SK-N-SH (cell line): ENCODE results near the gene KCNJ10. TPM values are rescaled to one million over a fixed set of nuclear protein-coding genes. Genes with fewer than 3 reads are reported as not detected.

Source experiments
- CTCF ChIA-PET: fragments of 300-600, 350-600 bp; formaldehyde crosslinking; extraction: SDS; loops from one replicate; lab custom pipeline; 2021; lab: Yijun Ruan, JAX
- POLR2A ChIA-PET: fragments of 350-600 bp; sonication (Branson Sonifier 250); formaldehyde crosslinking; extraction: SDS; loops from one replicate; lab custom pipeline; 2020; ENCODE audit warnings: antibody characterized with exemption, inconsistent platforms; lab: Yijun Ruan, JAX
- DNase-seq: peaks from one replicate; pipeline ENCODE4 v3.0.0; 2012
- H2AFZ ChIP-seq: fragments of 200-600 bp; sonication (generic); 2 replicates; pipeline ENCODE4 v1.8.1; 2016; ENCODE audit warnings: antibody characterized with exemption, mild to moderate bottlenecking, low read depth
- H3F3A ChIP-seq: fragments of 200-600 bp; sonication (generic); replicated peaks from 2 replicates; pipeline ENCODE3; 2016; ENCODE audit warnings: antibody characterized with exemption, mild to moderate bottlenecking; ENCODE audit not compliant: insufficient read depth
- H3K27ac ChIP-seq, 2 experiments: fragments of 200-500 bp in 1 of 2; fragments of 200-600 bp in 1 of 2; sonication (Bioruptor generic) in 1 of 2; sonication (generic), shearing (Covaris generic) in 1 of 2; 2 replicates each; pipeline versions ENCODE4 v1.5.1 to v1.6.1; 2014 to 2016; ENCODE audit warnings: low read depth in 2 of 2, inconsistent platforms in 1 of 2, low read length in 1 of 2, mild to moderate bottlenecking in 1 of 2, mixed read lengths in 1 of 2
- H3K27me3 ChIP-seq: fragments of 200-600 bp; sonication (generic), shearing (Covaris generic); 2 replicates; pipeline ENCODE4 v1.6.1; 2016; ENCODE audit warnings: mixed run types; ENCODE audit not compliant: insufficient read depth
- H3K36me3 ChIP-seq, 2 experiments: fragments of 200-500 bp in 1 of 2; fragments of 200-600 bp in 1 of 2; sonication (Bioruptor generic) in 1 of 2; sonication (generic) in 1 of 2; replicated peaks in 1 of 2; 2 replicates each; pipeline versions ENCODE3 to v1.5.1; 2014 to 2016; ENCODE audit warnings: low read length in 1 of 2, mild to moderate bottlenecking in 1 of 2; ENCODE audit not compliant: insufficient read depth in 2 of 2, control insufficient read depth in 1 of 2
- H3K4me1 ChIP-seq, 2 experiments: fragments of 200-500 bp in 1 of 2; fragments of 200-600 bp in 1 of 2; sonication (Bioruptor generic) in 1 of 2; sonication (generic), shearing (Covaris generic) in 1 of 2; 2 replicates each; pipeline versions ENCODE4 v1.5.1 to v1.6.1; 2014 to 2016; ENCODE audit warnings: low read depth in 1 of 2, low read length in 1 of 2, mixed run types in 1 of 2; ENCODE audit not compliant: insufficient read depth in 2 of 2, control insufficient read depth in 1 of 2
- H3K4me2 ChIP-seq: fragments of 200-600 bp; sonication (generic), shearing (Covaris generic); 2 replicates; pipeline ENCODE4 v1.6.1; 2017; ENCODE audit warnings: mixed run types
- H3K4me3 ChIP-seq, 2 experiments: fragments of 200-500 bp in 1 of 2; fragments of 200-600 bp in 1 of 2; sonication (Bioruptor generic) in 1 of 2; sonication (generic), shearing (Covaris generic) in 1 of 2; 2 replicates each; pipeline versions ENCODE4 v1.5.1 to v1.8.1; 2014 to 2016; ENCODE audit warnings: low read depth in 2 of 2, inconsistent platforms in 1 of 2, low read length in 1 of 2, mild to moderate bottlenecking in 1 of 2, mixed read lengths in 1 of 2, moderate library complexity in 1 of 2
- H3K79me2 ChIP-seq: fragments of 200-600 bp; sonication (generic); 2 replicates; pipeline ENCODE4 v1.8.1; 2017; ENCODE audit warnings: mild to moderate bottlenecking; ENCODE audit not compliant: insufficient read depth
- H3K9ac ChIP-seq: fragments of 200-600 bp; sonication (generic); 2 replicates; pipeline ENCODE4 v1.6.1; 2017; ENCODE audit warnings: mixed run types
- H3K9me2 ChIP-seq: fragments of 200-600 bp; sonication (generic); 2 replicates; pipeline ENCODE4 v1.6.1; 2017; ENCODE audit warnings: mixed run types
- H3K9me3 ChIP-seq: fragments of 200-600 bp; sonication (generic); 2 replicates; pipeline ENCODE4 v1.6.1; 2017; ENCODE audit warnings: mixed run types, mild to moderate bottlenecking, moderate library complexity
- H4K20me1 ChIP-seq: fragments of 200-600 bp; sonication (generic); 2 replicates; pipeline ENCODE4 v1.6.1; 2017; ENCODE audit warnings: mild to moderate bottlenecking, mixed run types; ENCODE audit not compliant: insufficient read depth
- ELF1 ChIP-seq: IDR thresholded peaks from 2 replicates; pipeline ENCODE4 v1.4.0; 2012
- EP300 ChIP-seq, 2 experiments: IDR thresholded peaks; 2 replicates each; pipeline versions ENCODE4 v1.4.0 to v1.6.1; 2012; ENCODE audit warnings: borderline replicate concordance in 1 of 2, low read depth in 1 of 2, low read length in 1 of 2
- GABPA ChIP-seq: IDR thresholded peaks from 2 replicates; pipeline ENCODE4 v1.4.0; 2012; ENCODE audit warnings: low read depth, mild to moderate bottlenecking
- GATA2 ChIP-seq: sonication (generic); formaldehyde crosslinking; IDR thresholded peaks from 2 replicates; pipeline ENCODE4 v1.5.0; 2020; ENCODE audit warnings: mild to moderate bottlenecking, missing genetic modification reagents
- MAX ChIP-seq: IDR thresholded peaks from 2 replicates; pipeline ENCODE4 v1.4.0; 2012; ENCODE audit warnings: low read depth
- MEF2A ChIP-seq: IDR thresholded peaks from 2 replicates; pipeline ENCODE4 v1.4.0; 2012; ENCODE audit warnings: low read depth, borderline replicate concordance
- NFIC ChIP-seq: IDR thresholded peaks from 2 replicates; pipeline ENCODE4 v1.4.0; 2012; ENCODE audit warnings: borderline replicate concordance
- PBX3 ChIP-seq: IDR thresholded peaks from 2 replicates; pipeline ENCODE4; 2012
- RAD21 ChIP-seq: IDR thresholded peaks from 2 replicates; pipeline ENCODE4 v1.6.1; 2012; ENCODE audit warnings: mild to moderate bottlenecking, low read length
- SMC3 ChIP-seq: IDR thresholded peaks from 2 replicates; pipeline ENCODE4 v1.6.1; 2012; ENCODE audit warnings: low read depth, low read length, improper control_type of control experiment
- TAF1 ChIP-seq: IDR thresholded peaks from 2 replicates; pipeline ENCODE4 v1.6.1; 2012; ENCODE audit warnings: low read depth, mild to moderate bottlenecking, low read length, moderate library complexity, borderline replicate concordance
- TEAD4 ChIP-seq: IDR thresholded peaks from 2 replicates; pipeline ENCODE4 v1.4.0; 2012; ENCODE audit warnings: mild to moderate bottlenecking, borderline replicate concordance; ENCODE audit not compliant: insufficient read depth
- USF1 ChIP-seq: IDR thresholded peaks from 2 replicates; pipeline ENCODE4 v1.4.0; 2012; ENCODE audit warnings: low read depth, borderline replicate concordance
- WGBS: methylation state at CpG from one replicate; pipeline ENCODE4 v1.1.6; 2017; ENCODE audit warnings: low lambda C conversion rate; 5-methylcytosine and 5-hydroxymethylcytosine counted together
- polyA plus RNA-seq, 3 experiments: library from polyadenylated mRNA; depleted of rRNA; stranded (reverse); fragments of >200 nt; gene quantifications; 2 replicates each; pipeline ENCODE4 v1.2.3, GENCODE V29; 2012
- TF ChIP-seq, protein P1 (sequence below): IDR thresholded peaks from 2 replicates; pipeline ENCODE4 v1.6.1; 2012; ENCODE audit warnings: mild to moderate bottlenecking, low read depth, low read length, moderate library complexity
- TF ChIP-seq, protein P2 (sequence below): IDR thresholded peaks from 2 replicates; pipeline ENCODE4 v1.4.0; 2012; ENCODE audit warnings: low read depth, borderline replicate concordance

Gene KCNJ10
- polyA plus RNA-seq, 1 of the 3 experiments (the other 2 are of a cell fraction): not detected

- CTCF ChIA-PET: interaction anchor here (0.6 to 14.2 kb wide), 8 partner anchors 8 to 182 kb away, joined by 3 to 163 read pairs (median 4); no protein-coding TSS in a partner anchor
- Histone ChIP-seq H4K20me1 (no peaks in the 10 kb centered on the region), H2AFZ (peak overlapping the region; percentile 86), H3K4me3 (peak overlapping the region; percentile 52 to 68), H3K79me2 (no peaks in the 10 kb centered on the region), H3K27me3 (peaks cover 31% of the 10 kb centered on the region), H3K27ac (no peak overlapping the region), H3K36me3 (no peaks in the 10 kb centered on the region), H3F3A (no peaks in the 10 kb centered on the region), H3K9me2 (no peaks in the 10 kb centered on the region), H3K4me2 (peak overlapping the region; percentile 91), H3K9ac (no peak overlapping the region), H3K9me3 (no peaks in the 10 kb centered on the region), H3K4me1 (peaks cover 0 to 9% of the 10 kb centered on the region in 2 experiments; a peak in 1 of 4 replicates)
- peak; percentile 97 for DNase-seq
- POLR2A ChIA-PET: interaction anchor here (0.5 to 1.1 kb wide), 3 partner anchors 18 to 138 kb away, joined by 3 read pairs; partner anchors contain the start of gene IGSF8
- TF ChIP-seq TEAD4 (no peak), RAD21 (no peak), NFIC (no peak), PBX3 (no peak), EP300 (IDR thresholded peaks at IDR 0.05; ENCODE audit: borderline replicate concordance in 1 of 2, low read depth in 1 of 2, low read length in 1 of 2) (no peak), MAX (no peak), GATA2 (CRISPR knock-in tag) (peak; percentile 26; the same call in 1 of the 2 replicates)
- TF ChIP-seq, protein P1, sequence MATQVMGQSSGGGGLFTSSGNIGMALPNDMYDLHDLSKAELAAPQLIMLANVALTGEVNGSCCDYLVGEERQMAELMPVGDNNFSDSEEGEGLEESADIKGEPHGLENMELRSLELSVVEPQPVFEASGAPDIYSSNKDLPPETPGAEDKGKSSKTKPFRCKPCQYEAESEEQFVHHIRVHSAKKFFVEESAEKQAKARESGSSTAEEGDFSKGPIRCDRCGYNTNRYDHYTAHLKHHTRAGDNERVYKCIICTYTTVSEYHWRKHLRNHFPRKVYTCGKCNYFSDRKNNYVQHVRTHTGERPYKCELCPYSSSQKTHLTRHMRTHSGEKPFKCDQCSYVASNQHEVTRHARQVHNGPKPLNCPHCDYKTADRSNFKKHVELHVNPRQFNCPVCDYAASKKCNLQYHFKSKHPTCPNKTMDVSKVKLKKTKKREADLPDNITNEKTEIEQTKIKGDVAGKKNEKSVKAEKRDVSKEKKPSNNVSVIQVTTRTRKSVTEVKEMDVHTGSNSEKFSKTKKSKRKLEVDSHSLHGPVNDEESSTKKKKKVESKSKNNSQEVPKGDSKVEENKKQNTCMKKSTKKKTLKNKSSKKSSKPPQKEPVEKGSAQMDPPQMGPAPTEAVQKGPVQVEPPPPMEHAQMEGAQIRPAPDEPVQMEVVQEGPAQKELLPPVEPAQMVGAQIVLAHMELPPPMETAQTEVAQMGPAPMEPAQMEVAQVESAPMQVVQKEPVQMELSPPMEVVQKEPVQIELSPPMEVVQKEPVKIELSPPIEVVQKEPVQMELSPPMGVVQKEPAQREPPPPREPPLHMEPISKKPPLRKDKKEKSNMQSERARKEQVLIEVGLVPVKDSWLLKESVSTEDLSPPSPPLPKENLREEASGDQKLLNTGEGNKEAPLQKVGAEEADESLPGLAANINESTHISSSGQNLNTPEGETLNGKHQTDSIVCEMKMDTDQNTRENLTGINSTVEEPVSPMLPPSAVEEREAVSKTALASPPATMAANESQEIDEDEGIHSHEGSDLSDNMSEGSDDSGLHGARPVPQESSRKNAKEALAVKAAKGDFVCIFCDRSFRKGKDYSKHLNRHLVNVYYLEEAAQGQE: no peak
- WGBS: 9% methylated on average over 40 of the region's 46 CpGs
These were observed 543 bp upstream of the KCNJ10 start for GRCh38 chr1:160070243-160071163.

GRCh38 chr1:160068225-160068624 lies 1.7 kb downstream of the KCNJ10 start:
- H3K4me2 ChIP-seq: no peak overlapping the region
- H3K9me2 ChIP-seq: no peaks in the 10 kb centered on the region
- no peak overlapping the region for H3K9ac ChIP-seq
- no peaks in the 10 kb centered on the region for H3K36me3 ChIP-seq
- no peak overlapping the region for H3K4me3 ChIP-seq
- ChIA-PET POLR2A (no interaction called here), CTCF (interaction anchor here (0.8 to 10.7 kb wide), 6 partner anchors 11 to 184 kb away, joined by 3 to 74 read pairs (median 5); partner anchors contain the start of gene KCNJ9)
- no peak overlapping the region for H2AFZ ChIP-seq
- no peaks in the 10 kb centered on the region for H3K9me3 ChIP-seq
- peaks cover 0 to 9% of the 10 kb centered on the region in 2 experiments; a peak in 1 of 4 replicates for H3K4me1 ChIP-seq
- WGBS: 54% methylated on average over 5 of the region's 5 CpGs
- TF ChIP-seq, protein P2, sequence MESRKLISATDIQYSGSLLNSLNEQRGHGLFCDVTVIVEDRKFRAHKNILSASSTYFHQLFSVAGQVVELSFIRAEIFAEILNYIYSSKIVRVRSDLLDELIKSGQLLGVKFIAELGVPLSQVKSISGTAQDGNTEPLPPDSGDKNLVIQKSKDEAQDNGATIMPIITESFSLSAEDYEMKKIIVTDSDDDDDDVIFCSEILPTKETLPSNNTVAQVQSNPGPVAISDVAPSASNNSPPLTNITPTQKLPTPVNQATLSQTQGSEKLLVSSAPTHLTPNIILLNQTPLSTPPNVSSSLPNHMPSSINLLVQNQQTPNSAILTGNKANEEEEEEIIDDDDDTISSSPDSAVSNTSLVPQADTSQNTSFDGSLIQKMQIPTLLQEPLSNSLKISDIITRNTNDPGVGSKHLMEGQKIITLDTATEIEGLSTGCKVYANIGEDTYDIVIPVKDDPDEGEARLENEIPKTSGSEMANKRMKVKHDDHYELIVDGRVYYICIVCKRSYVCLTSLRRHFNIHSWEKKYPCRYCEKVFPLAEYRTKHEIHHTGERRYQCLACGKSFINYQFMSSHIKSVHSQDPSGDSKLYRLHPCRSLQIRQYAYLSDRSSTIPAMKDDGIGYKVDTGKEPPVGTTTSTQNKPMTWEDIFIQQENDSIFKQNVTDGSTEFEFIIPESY: no peak
- no peak for TF ChIP-seq USF1
- TF ChIP-seq SMC3: no peak
- no peak for TF ChIP-seq GABPA
- no peak for TF ChIP-seq MEF2A
- no peak for TF ChIP-seq TAF1
- TF ChIP-seq EP300 (IDR thresholded peaks at IDR 0.05; ENCODE audit: borderline replicate concordance in 1 of 2, low read depth in 1 of 2, low read length in 1 of 2): no peak
- no peak for TF ChIP-seq ELF1
- H3K79me2 ChIP-seq: no peaks in the 10 kb centered on the region
- no peak for DNase-seq
- no peaks in the 10 kb centered on the region for H3F3A ChIP-seq
- H3K27ac ChIP-seq: no peak overlapping the region
- H3K27me3 ChIP-seq: peaks cover 48% of the 10 kb centered on the region
- H4K20me1 ChIP-seq: no peaks in the 10 kb centered on the region
